Upper lobe of left lung (tissue), 4 donors: ENCODE data around the gene ZP4.

Experiments
- EP300 ChIP-seq, 4 donors: sonication (generic); formaldehyde crosslinking; IDR thresholded peaks; one replicate each; pipeline ENCODE4 v1.5.1; 2017; ENCODE audit warnings: antibody characterized with exemption in 4 of 4, control low read depth in 2 of 4
- POLR2A ChIP-seq, 4 donors: fragments of 450-650 bp; IDR thresholded peaks; one replicate each; pipeline ENCODE4 v1.5.1; 2016 to 2017; ENCODE audit warnings: antibody characterized with exemption in 4 of 4, mild to moderate bottlenecking in 2 of 4
- TF ChIP-seq, protein P1 (sequence below), 6 experiments: fragments of 450-650 bp in 4 of 6; fragments of 200-600 bp in 2 of 6; sonication (generic) in 2 of 6; IDR thresholded peaks; one replicate each; pipeline ENCODE4 v1.5.1; 2016 to 2019; ENCODE audit warnings: antibody characterized with exemption in 6 of 6

DNA sequence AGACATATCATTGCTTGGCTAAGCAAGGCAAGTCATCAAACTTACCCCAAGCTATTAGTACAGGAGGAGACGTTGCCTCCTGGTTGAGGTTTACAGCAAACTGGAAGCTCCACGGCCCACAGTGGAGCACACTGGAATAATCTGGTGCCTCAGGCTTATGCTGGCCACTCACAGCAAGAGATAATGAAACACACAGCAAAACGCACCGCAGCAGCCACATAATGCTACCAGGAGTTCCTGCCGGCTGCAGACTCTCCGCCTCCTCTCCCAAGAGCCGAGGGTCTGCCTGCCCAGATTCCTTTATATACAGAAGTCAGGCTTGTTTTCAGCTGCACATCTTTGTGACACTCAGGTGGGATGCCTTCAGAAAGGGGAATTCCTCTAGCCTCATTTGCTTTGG, 306 bp downstream of the ZP4 start:
- TF ChIP-seq POLR2A (IDR thresholded peaks at IDR 0.05): no peak
- TF ChIP-seq, protein P1, sequence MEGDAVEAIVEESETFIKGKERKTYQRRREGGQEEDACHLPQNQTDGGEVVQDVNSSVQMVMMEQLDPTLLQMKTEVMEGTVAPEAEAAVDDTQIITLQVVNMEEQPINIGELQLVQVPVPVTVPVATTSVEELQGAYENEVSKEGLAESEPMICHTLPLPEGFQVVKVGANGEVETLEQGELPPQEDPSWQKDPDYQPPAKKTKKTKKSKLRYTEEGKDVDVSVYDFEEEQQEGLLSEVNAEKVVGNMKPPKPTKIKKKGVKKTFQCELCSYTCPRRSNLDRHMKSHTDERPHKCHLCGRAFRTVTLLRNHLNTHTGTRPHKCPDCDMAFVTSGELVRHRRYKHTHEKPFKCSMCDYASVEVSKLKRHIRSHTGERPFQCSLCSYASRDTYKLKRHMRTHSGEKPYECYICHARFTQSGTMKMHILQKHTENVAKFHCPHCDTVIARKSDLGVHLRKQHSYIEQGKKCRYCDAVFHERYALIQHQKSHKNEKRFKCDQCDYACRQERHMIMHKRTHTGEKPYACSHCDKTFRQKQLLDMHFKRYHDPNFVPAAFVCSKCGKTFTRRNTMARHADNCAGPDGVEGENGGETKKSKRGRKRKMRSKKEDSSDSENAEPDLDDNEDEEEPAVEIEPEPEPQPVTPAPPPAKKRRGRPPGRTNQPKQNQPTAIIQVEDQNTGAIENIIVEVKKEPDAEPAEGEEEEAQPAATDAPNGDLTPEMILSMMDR (IDR thresholded peaks at IDR 0.05): no peak
- no peak for TF ChIP-seq EP300 (IDR thresholded peaks at IDR 0.05)
